HepG2 (cell line): ENCODE data around the gene FGD4. TPM values are rescaled to one million over a fixed set of nuclear protein-coding genes. Genes with fewer than 3 reads are reported as not detected.

Experiments used
- CBX5 ChIP-seq: sonication (generic); formaldehyde crosslinking; IDR thresholded peaks from 2 replicates; pipeline ENCODE4 v1.4.0; 2020; ENCODE audit warnings: missing genetic modification reagents, borderline replicate concordance
- DR1 ChIP-seq: sonication (generic); formaldehyde crosslinking; IDR thresholded peaks from 2 replicates; pipeline ENCODE4 v1.8.0; 2021; ENCODE audit warnings: mild to moderate bottlenecking, missing genetic modification reagents, inconsistent platforms
- GPN1 ChIP-seq: sonication (generic); formaldehyde crosslinking; IDR thresholded peaks from 2 replicates; pipeline ENCODE4 v1.5.1; 2020; ENCODE audit warnings: missing genetic modification reagents, borderline replicate concordance
- KDM4B ChIP-seq: sonication (generic); formaldehyde crosslinking; IDR thresholded peaks from 2 replicates; pipeline ENCODE4 v1.4.0; 2020; ENCODE audit warnings: missing genetic modification reagents
- NCOR1 ChIP-seq: fragments of 200-600 bp; sonication (generic); IDR thresholded peaks from 2 replicates; pipeline ENCODE4 v1.7.0; 2017; ENCODE audit warnings: antibody characterized with exemption, low read length, borderline replicate concordance
- RNF2 ChIP-seq: fragments of 450-650 bp; conservative IDR thresholded peaks from 2 replicates; pipeline ENCODE4 v1.6.1; 2016; ENCODE audit warnings: low read depth
- SRF ChIP-seq: IDR thresholded peaks from 2 replicates; pipeline ENCODE4 v1.6.1; 2011; ENCODE audit warnings: mild to moderate bottlenecking, low read depth, low read length, moderate library complexity
- ZBTB7A ChIP-seq: sonication (generic); formaldehyde crosslinking; IDR thresholded peaks from 2 replicates; pipeline ENCODE4 v1.8.0; 2022; ENCODE audit warnings: mild to moderate bottlenecking, missing genetic modification reagents
- ZFP36L1 ChIP-seq: sonication (generic); formaldehyde crosslinking; IDR thresholded peaks from 2 replicates; pipeline ENCODE4 v1.8.0; 2022; ENCODE audit warnings: mild to moderate bottlenecking, missing genetic modification reagents, moderate library complexity
- ZMYM2 ChIP-seq: sonication (generic); formaldehyde crosslinking; IDR thresholded peaks from 2 replicates; pipeline ENCODE4 v1.8.0; 2022; ENCODE audit warnings: mild to moderate bottlenecking, missing genetic modification reagents
- ZNF264 ChIP-seq: sonication (generic); formaldehyde crosslinking; IDR thresholded peaks from 2 replicates; pipeline ENCODE4 v1.4.0; 2020; ENCODE audit warnings: missing genetic modification reagents
- ZNF484 ChIP-seq: sonication (generic); formaldehyde crosslinking; IDR thresholded peaks from 2 replicates; pipeline ENCODE4 v1.5.1; 2020; ENCODE audit warnings: mild to moderate bottlenecking, low read depth, missing genetic modification reagents, borderline replicate concordance
- ZNF660 ChIP-seq: sonication (generic); formaldehyde crosslinking; IDR thresholded peaks from 2 replicates; pipeline ENCODE4 v1.5.1; 2020; ENCODE audit warnings: mild to moderate bottlenecking, low read depth, missing genetic modification reagents, borderline replicate concordance
- ZNF773 ChIP-seq: sonication (generic); formaldehyde crosslinking; IDR thresholded peaks from 2 replicates; pipeline ENCODE4 v1.4.0; 2020; ENCODE audit warnings: missing genetic modification reagents, borderline replicate concordance
- ZNF776 ChIP-seq: sonication (generic); formaldehyde crosslinking; IDR thresholded peaks from 2 replicates; pipeline ENCODE4 v1.4.0; 2020; ENCODE audit warnings: mild to moderate bottlenecking, missing genetic modification reagents
- ZNF777 ChIP-seq: sonication (generic); formaldehyde crosslinking; IDR thresholded peaks from 2 replicates; pipeline ENCODE4 v1.4.0; 2020; ENCODE audit warnings: missing genetic modification reagents
- ZNF780A ChIP-seq: sonication (generic); formaldehyde crosslinking; IDR thresholded peaks from 2 replicates; pipeline ENCODE4 v1.8.0; 2022; ENCODE audit warnings: mild to moderate bottlenecking, missing genetic modification reagents, moderate library complexity
- polyA plus RNA-seq, 8 experiments: library from polyadenylated mRNA; depleted of rRNA in 3 of 8; stranded (reverse) in 7 of 8; unstranded in 1 of 8; fragments of >200 nt; fragmentation: Illumina TruSeq in 4 of 8; extraction: Trizol in 4 of 8; gene quantifications; 2 replicates each; pipeline versions ENCODE4 v1.2.1 to v1.2.3, GENCODE V29; 2011 to 2016; ENCODE audit warnings: low read depth in 4 of 8, missing spikeins in 1 of 8, mixed read lengths in 1 of 8; ENCODE audit not compliant: insufficient read depth in 1 of 8
- total RNA-seq, 5 experiments: library from RNA; depleted of rRNA; stranded (reverse); fragments of >200 nt; fragmentation: Illumina TruSeq; extraction: Trizol; gene quantifications; 2 replicates each; pipeline ENCODE4 v1.2.3, GENCODE V29; 2016; ENCODE audit warnings: low read depth in 1 of 5
- TF ChIP-seq, protein P1 (sequence below): sonication (generic); formaldehyde crosslinking; IDR thresholded peaks from 2 replicates; pipeline ENCODE4 v1.4.0; 2020; ENCODE audit warnings: missing genetic modification reagents, borderline replicate concordance
- TF ChIP-seq, protein P2 (sequence below): sonication (generic); formaldehyde crosslinking; IDR thresholded peaks from 2 replicates; pipeline ENCODE4 v1.5.1; 2020; ENCODE audit warnings: mild to moderate bottlenecking, moderate library complexity, missing genetic modification reagents
- TF ChIP-seq, protein P3 (sequence below): sonication (generic); formaldehyde crosslinking; IDR thresholded peaks from 2 replicates; pipeline ENCODE4 v1.5.1; 2020; ENCODE audit warnings: mild to moderate bottlenecking, missing genetic modification reagents, moderate library complexity

The FGD4 gene
- total and polyA plus RNA-seq, 2 of the 13 experiments (the other 11 are each of a cell fraction or from before 2014, with no cell fraction given), result 4.6 to 6.6 TPM

DNA sequence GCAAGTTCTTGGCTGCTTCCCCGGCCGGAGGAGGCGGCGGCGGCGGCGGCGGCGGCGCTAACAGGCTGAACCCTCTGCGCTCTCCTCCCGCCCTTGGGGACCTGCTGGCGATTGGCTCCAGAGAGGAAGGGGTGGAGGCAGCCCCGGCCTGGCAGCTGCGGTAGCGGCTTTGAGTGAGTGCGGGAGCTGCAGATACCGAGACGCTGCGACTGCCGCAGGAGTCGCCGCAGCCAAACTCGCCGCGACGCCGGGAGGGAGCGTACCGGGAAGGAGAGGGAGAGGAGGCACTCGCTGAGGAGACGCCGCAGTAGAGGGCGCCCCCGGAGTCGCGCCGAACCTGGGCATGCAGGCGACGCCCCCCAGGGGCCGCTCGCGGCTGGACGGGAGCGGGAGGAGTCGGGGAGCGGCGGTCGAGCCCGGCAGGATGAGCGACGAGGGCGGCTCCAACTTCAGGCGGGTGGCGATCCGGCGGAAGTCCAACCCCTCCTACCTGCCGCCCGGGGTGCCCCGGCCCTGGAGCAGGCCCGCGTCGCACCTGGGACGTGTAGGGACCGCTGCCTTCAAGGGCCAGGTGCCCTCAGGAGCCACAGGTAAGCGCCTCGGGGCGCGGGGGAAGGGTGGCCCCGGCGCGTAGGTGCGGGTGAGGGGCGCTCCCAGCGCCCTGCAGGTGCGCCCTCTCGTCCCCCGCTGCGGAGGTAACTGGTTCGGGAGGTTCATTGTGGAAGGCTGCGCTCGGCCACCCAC lies at the start of gene FGD4 (continued):
- TF ChIP-seq, protein P1, sequence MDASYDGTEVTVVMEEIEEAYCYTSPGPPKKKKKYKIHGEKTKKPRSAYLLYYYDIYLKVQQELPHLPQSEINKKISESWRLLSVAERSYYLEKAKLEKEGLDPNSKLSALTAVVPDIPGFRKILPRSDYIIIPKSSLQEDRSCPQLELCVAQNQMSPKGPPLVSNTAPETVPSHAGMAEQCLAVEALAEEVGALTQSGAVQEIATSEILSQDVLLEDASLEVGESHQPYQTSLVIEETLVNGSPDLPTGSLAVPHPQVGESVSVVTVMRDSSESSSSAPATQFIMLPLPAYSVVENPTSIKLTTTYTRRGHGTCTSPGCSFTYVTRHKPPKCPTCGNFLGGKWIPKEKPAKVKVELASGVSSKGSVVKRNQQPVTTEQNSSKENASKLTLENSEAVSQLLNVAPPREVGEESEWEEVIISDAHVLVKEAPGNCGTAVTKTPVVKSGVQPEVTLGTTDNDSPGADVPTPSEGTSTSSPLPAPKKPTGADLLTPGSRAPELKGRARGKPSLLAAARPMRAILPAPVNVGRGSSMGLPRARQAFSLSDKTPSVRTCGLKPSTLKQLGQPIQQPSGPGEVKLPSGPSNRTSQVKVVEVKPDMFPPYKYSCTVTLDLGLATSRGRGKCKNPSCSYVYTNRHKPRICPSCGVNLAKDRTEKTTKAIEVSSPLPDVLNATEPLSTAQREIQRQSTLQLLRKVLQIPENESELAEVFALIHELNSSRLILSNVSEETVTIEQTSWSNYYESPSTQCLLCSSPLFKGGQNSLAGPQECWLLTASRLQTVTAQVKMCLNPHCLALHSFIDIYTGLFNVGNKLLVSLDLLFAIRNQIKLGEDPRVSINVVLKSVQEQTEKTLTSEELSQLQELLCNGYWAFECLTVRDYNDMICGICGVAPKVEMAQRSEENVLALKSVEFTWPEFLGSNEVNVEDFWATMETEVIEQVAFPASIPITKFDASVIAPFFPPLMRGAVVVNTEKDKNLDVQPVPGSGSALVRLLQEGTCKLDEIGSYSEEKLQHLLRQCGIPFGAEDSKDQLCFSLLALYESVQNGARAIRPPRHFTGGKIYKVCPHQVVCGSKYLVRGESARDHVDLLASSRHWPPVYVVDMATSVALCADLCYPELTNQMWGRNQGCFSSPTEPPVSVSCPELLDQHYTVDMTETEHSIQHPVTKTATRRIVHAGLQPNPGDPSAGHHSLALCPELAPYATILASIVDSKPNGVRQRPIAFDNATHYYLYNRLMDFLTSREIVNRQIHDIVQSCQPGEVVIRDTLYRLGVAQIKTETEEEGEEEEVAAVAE (CRISPR knock-in tag), result 0 out of 2 replicates have a peak, but pooled peaks have one; percentile 50
- TF ChIP-seq NCOR1 (no peak), ZMYM2 (CRISPR knock-in tag) (peak; percentile 40; the same call in 1 of the 2 replicates), ZNF484 (no peak), RNF2 (peak; percentile 53; the same call in 1 of the 2 replicates), KDM4B (CRISPR knock-in tag) (no peak; the same call in 1 of the 2 replicates), SRF (no peak), ZNF660 (CRISPR knock-in tag) (no peak), ZNF777 (CRISPR knock-in tag) (peak; percentile 89), ZNF780A (CRISPR knock-in tag) (no peak), ZNF264 (CRISPR knock-in tag) (0 out of 2 replicates have a peak, but pooled peaks have one; percentile 33), ZNF776 (CRISPR knock-in tag) (0 out of 2 replicates have a peak, but pooled peaks have one; percentile 49), ZFP36L1 (no peak), ZNF773 (CRISPR knock-in tag) (0 out of 2 replicates have a peak, but pooled peaks have one; percentile 52), GPN1 (CRISPR knock-in tag) (no peak), ZBTB7A (CRISPR knock-in tag) (no peak), DR1 (CRISPR knock-in tag) (0 out of 2 replicates have a peak, but pooled peaks have one; percentile 46), CBX5 (CRISPR knock-in tag) (peak; percentile 16; the same call in 1 of the 2 replicates)
- TF ChIP-seq, protein P2, sequence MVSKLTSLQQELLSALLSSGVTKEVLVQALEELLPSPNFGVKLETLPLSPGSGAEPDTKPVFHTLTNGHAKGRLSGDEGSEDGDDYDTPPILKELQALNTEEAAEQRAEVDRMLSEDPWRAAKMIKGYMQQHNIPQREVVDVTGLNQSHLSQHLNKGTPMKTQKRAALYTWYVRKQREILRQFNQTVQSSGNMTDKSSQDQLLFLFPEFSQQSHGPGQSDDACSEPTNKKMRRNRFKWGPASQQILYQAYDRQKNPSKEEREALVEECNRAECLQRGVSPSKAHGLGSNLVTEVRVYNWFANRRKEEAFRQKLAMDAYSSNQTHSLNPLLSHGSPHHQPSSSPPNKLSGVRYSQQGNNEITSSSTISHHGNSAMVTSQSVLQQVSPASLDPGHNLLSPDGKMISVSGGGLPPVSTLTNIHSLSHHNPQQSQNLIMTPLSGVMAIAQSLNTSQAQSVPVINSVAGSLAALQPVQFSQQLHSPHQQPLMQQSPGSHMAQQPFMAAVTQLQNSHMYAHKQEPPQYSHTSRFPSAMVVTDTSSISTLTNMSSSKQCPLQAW (CRISPR knock-in tag), result no peak
- TF ChIP-seq, protein P3, sequence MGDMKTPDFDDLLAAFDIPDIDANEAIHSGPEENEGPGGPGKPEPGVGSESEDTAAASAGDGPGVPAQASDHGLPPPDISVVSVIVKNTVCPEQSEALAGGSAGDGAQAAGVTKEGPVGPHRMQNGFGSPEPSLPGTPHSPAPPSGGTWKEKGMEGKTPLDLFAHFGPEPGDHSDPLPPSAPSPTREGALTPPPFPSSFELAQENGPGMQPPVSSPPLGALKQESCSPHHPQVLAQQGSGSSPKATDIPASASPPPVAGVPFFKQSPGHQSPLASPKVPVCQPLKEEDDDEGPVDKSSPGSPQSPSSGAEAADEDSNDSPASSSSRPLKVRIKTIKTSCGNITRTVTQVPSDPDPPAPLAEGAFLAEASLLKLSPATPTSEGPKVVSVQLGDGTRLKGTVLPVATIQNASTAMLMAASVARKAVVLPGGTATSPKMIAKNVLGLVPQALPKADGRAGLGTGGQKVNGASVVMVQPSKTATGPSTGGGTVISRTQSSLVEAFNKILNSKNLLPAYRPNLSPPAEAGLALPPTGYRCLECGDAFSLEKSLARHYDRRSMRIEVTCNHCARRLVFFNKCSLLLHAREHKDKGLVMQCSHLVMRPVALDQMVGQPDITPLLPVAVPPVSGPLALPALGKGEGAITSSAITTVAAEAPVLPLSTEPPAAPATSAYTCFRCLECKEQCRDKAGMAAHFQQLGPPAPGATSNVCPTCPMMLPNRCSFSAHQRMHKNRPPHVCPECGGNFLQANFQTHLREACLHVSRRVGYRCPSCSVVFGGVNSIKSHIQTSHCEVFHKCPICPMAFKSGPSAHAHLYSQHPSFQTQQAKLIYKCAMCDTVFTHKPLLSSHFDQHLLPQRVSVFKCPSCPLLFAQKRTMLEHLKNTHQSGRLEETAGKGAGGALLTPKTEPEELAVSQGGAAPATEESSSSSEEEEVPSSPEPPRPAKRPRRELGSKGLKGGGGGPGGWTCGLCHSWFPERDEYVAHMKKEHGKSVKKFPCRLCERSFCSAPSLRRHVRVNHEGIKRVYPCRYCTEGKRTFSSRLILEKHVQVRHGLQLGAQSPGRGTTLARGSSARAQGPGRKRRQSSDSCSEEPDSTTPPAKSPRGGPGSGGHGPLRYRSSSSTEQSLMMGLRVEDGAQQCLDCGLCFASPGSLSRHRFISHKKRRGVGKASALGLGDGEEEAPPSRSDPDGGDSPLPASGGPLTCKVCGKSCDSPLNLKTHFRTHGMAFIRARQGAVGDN (CRISPR knock-in tag), result peak; percentile 93
